ENCODE measurements around the gene FILIP1L.

FILIP1L gene

DNA sequence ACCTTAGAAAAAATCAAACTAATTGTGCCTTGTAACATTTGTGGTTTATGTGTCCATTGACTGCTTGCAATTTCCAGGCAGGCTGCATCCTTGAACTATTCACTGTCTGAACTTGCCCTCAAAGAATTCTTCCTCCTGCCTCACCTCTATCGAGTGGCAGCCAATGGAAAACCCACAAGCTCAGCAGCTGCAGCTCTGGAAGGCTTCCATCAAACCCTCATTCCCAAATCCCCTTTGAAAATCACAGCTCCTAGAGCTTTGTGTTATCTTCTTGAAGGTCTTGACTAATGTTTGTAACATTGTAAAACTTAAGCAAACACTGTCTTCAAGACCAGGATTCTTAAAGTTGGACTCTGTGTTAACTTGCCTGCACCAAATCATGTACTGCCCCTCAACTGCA, 81.1 kb downstream of the FILIP1L start:
- no peaks in the 10 kb centered on the region for H4K20me1 ChIP-seq (ENCODE audit: insufficient read depth)
- TF ChIP-seq, protein P1, sequence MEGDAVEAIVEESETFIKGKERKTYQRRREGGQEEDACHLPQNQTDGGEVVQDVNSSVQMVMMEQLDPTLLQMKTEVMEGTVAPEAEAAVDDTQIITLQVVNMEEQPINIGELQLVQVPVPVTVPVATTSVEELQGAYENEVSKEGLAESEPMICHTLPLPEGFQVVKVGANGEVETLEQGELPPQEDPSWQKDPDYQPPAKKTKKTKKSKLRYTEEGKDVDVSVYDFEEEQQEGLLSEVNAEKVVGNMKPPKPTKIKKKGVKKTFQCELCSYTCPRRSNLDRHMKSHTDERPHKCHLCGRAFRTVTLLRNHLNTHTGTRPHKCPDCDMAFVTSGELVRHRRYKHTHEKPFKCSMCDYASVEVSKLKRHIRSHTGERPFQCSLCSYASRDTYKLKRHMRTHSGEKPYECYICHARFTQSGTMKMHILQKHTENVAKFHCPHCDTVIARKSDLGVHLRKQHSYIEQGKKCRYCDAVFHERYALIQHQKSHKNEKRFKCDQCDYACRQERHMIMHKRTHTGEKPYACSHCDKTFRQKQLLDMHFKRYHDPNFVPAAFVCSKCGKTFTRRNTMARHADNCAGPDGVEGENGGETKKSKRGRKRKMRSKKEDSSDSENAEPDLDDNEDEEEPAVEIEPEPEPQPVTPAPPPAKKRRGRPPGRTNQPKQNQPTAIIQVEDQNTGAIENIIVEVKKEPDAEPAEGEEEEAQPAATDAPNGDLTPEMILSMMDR (conservative IDR thresholded peaks at IDR 0.05; ENCODE audit: low read depth, low read length) = no peak
- H2AFZ ChIP-seq (ENCODE audit: low read depth) = no peak overlapping the region
- no peaks in the 10 kb centered on the region for H3K27me3 ChIP-seq (ENCODE audit: insufficient read depth, low read depth)
- H3K4me2 ChIP-seq = no peak overlapping the region
- H3K4me3 ChIP-seq (IDR thresholded peaks at IDR 0.05; ENCODE audit: insufficient read depth, low read depth, low read length) = no peak overlapping the region
- peaks cover 8% of the 10 kb centered on the region for H3K4me1 ChIP-seq (ENCODE audit: low read depth, poor library complexity, severe bottlenecking)
- no peaks in the 10 kb centered on the region for H3K79me2 ChIP-seq (ENCODE audit: insufficient read depth, low read depth)
- no peak overlapping the region for H3K27ac ChIP-seq
- no peak overlapping the region for H3K9ac ChIP-seq
- H3K36me3 ChIP-seq (ENCODE audit: insufficient read depth) = no peaks in the 10 kb centered on the region

DNA sequence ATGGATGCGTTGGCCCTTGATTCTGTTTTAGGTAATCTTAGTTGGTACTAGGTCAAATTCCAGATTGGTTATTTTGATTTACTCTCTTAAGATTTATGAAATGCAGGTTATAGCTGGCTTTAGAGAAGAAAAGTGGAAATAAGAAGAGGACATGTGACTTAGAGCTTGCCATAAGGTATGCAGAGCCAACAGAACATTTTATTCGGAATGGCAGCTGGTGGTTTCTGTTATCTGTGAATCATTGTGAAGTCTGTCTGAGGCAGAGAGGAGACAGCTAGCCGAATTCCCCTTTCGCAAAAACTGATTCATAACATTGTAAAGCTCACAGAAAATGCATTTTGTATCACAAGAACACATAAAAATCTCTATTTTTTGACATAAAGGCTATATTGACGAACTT, 82.1 kb downstream of the FILIP1L start:
- H3K4me1 ChIP-seq (ENCODE audit: low read depth, poor library complexity, severe bottlenecking) = peaks cover 8% of the 10 kb centered on the region
- no peak overlapping the region for H3K9ac ChIP-seq
- H3K4me2 ChIP-seq = no peak overlapping the region

DNA sequence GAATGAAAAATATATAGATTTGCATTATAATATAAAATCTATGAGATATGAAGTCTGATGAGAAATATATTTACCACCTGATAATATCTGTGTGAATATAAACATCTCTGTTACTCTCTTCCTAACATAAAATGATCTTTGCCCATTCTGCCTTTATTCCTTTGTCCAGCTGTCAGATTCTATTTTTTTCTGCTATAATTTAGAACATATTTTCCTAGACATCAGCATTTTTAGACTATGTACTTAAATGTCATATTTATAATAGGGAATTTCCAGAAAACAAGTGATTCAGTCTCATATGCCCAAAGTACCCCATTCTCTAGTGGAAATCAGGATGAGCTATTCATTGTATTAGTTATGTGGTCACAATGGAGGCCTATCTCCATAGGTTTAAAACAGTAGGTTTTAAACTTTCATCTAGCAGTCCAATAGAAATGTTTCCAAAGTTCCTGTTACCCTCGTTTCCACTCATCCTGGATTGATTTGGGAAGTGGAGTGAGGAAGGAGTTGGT, 83.3 kb downstream of the FILIP1L start:
- H3K9ac ChIP-seq = no peak overlapping the region
- peaks cover 8% of the 10 kb centered on the region for H3K4me1 ChIP-seq (ENCODE audit: low read depth, poor library complexity, severe bottlenecking)
- TF ChIP-seq, protein P1 (conservative IDR thresholded peaks at IDR 0.05; ENCODE audit: low read depth, low read length) = no peak
- no peak overlapping the region for H3K4me2 ChIP-seq
- no peak overlapping the region for H3K27ac ChIP-seq
- H3K27me3 ChIP-seq (ENCODE audit: insufficient read depth, low read depth) = no peaks in the 10 kb centered on the region
- no peaks in the 10 kb centered on the region for H4K20me1 ChIP-seq (ENCODE audit: insufficient read depth)
- no peak overlapping the region for H3K4me3 ChIP-seq (IDR thresholded peaks at IDR 0.05; ENCODE audit: insufficient read depth, low read depth, low read length)
- no peaks in the 10 kb centered on the region for H3K36me3 ChIP-seq (ENCODE audit: insufficient read depth)
- no peaks in the 10 kb centered on the region for H3K79me2 ChIP-seq (ENCODE audit: insufficient read depth, low read depth)
- H2AFZ ChIP-seq (ENCODE audit: low read depth) = no peak overlapping the region

More for the DNA sequence above, 82.1 kb downstream of the FILIP1L start:
- no peak overlapping the region for H3K27ac ChIP-seq
- H3K4me3 ChIP-seq (IDR thresholded peaks at IDR 0.05; ENCODE audit: insufficient read depth, low read depth, low read length) = no peak overlapping the region
- TF ChIP-seq, protein P1 (conservative IDR thresholded peaks at IDR 0.05; ENCODE audit: low read depth, low read length) = no peak
- no peaks in the 10 kb centered on the region for H4K20me1 ChIP-seq (ENCODE audit: insufficient read depth)
- H3K27me3 ChIP-seq (ENCODE audit: insufficient read depth, low read depth) = no peaks in the 10 kb centered on the region
- no peaks in the 10 kb centered on the region for H3K79me2 ChIP-seq (ENCODE audit: insufficient read depth, low read depth)
- H2AFZ ChIP-seq (ENCODE audit: low read depth) = no peak overlapping the region
- no peaks in the 10 kb centered on the region for H3K36me3 ChIP-seq (ENCODE audit: insufficient read depth)

- Histone ChIP-seq H3K79me2 (ENCODE audit: insufficient read depth, low read depth) (no peaks in the 10 kb centered on the region), H3K27ac (no peak overlapping the region), H3K4me1 (ENCODE audit: low read depth, poor library complexity, severe bottlenecking) (peaks cover 8% of the 10 kb centered on the region), H4K20me1 (ENCODE audit: insufficient read depth) (no peaks in the 10 kb centered on the region), H2AFZ (ENCODE audit: low read depth) (no peak overlapping the region), H3K27me3 (ENCODE audit: insufficient read depth, low read depth) (no peaks in the 10 kb centered on the region), H3K4me2 (no peak overlapping the region), H3K9ac (no peak overlapping the region), H3K4me3 (IDR thresholded peaks at IDR 0.05; ENCODE audit: insufficient read depth, low read depth, low read length) (no peak overlapping the region), H3K36me3 (ENCODE audit: insufficient read depth) (no peaks in the 10 kb centered on the region)
- TF ChIP-seq, protein P1 (conservative IDR thresholded peaks at IDR 0.05; ENCODE audit: low read depth, low read length) = no peak
Observed at GRCh38 chr3:100030346-100030745, 84.0 kb downstream of the FILIP1L start.
